Hippocampal formation (tissue), 2 donors: ENCODE data around the gene MOV10L1.
"Not testable (repeated sequence)": the region's sequence is repeated elsewhere in the genome, so short reads cannot be mapped to it uniquely, and the experiment has no call there.

Experiments used
- DNase-seq, 2 donors: peaks; one replicate each; lab custom pipeline; 2025; lab: John Stamatoyannopoulos, UW

MOV10L1 gene

DNA sequence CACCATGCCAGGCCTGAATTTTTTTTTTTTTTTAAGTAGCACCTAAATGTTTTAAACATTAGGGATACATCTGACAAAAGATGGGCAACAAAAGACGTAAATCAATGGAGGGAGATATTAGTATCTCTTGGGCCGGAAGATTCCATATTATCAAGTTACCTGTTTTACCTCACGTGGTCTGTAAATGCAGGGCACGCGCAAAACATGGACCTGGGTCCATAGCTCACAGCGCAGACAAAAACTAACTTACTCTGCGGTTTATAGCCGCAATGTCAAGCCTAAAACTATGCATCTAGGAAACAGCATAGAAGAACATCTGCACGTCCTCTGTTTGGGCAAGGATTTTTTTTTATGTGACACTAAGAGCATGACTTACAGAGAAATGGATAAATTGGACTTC lies 49.2 kb downstream of the MOV10L1 start:
- no peak for DNase-seq

DNA sequence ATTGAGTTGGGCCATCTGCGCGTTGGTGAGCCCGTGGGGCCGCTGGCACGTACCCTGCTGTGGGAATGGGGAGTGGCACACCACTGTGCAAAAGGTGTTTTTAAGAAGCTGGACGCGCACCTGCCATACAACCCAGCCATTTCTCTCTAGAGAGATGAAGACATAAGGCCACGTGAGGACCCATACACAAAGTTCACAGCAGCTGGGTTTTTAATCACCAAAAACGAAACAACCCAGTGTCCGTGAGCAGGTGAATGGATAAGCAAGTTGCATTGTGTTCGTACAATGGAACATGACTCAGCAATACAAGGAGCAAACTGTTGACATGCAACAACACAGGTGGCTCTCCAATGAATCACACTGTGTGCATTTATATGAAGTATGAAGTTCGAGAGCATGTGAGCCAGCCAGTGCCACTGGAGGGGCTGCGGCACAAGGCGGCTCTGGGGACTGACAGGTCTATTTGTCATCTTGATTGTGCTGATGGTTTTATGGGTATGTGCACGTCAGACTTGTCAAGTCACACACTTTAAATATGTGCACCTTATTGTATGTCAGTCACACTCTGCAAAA lies 50.1 kb downstream of the MOV10L1 start:
- DNase-seq, result no peak

DNA sequence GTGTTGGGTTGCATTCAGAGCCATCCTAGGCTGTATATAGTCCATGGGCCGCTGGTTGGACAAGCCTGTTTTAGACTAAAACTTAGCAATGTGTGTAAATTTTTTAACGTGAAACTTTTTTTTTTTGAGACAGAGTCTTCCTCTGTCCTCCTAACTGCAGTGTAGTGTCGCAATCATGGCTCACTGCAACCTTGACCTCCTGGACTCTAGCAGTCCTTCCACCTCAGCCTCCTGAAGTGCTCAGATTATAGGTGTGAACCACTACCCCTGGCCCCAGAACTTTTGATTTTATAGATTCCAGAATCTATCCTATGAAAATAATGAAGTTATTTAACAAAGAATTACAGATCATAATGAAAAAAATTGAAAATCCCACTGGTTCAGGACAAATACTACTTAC lies 50.8 kb downstream of the MOV10L1 start:
- no peak for DNase-seq

DNA sequence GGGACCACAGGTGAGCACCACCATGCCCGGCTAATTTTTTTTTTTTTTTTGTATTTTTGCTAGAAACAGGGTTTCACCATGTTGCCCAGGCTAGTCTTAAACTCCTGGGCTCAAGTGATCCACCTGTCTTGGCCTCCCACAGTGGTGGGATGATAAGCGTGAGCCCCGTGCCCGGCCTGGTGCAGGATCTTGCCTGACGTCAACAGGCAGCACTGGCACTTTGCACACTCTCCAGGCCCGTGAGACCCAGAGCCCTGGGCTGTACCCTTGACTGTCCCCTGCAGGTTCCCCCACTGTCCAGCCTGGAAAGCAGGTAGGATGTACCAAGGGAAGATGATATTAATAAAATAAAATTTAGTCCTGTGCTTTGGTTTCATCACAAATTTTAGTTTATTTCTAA lies 51.7 kb downstream of the MOV10L1 start:
- no peak for DNase-seq

GRCh38 chr22:50141891-50142363 lies 52.1 kb downstream of the MOV10L1 start:
- no peak for DNase-seq

GRCh38 chr22:50143096-50143495 lies 53.3 kb downstream of the MOV10L1 start:
- DNase-seq, result no peak

DNA sequence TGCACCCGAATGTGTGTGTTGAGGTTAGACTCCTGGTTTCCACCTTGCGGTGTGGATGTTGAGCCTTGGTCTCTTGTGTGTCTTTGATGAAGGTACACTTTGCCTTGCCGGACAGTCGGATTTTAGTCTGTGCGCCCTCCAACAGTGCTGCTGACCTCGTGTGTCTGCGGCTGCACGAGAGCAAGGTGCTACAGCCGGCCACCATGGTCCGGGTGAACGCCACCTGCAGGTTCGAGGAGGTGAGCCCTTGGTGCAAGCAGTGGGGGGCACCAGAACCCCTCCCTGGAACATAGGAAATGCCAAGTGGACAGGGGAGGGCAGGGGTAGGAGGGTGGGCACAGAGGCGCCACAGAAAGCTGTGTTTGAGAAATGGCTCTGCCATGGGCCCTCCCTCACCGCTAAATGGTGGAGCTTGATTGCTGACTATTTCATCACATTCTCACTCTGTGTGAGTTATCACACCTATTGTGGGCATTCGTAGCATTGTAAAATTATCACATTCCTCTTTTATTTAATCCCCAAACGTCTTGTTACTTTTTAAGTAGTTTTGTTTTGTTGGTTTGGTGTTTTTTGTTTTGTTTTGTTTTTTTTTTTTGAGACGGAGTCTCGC lies 54.3 kb downstream of the MOV10L1 start:
- DNase-seq, result no peak

- no peak for DNase-seq
Observed at GRCh38 chr22:50145721-50146438, 56.1 kb downstream of the MOV10L1 start.

GRCh38 chr22:50146439-50147238 lies 56.8 kb downstream of the MOV10L1 start:
- DNase-seq, result peak; percentile 68 to 76

DNA sequence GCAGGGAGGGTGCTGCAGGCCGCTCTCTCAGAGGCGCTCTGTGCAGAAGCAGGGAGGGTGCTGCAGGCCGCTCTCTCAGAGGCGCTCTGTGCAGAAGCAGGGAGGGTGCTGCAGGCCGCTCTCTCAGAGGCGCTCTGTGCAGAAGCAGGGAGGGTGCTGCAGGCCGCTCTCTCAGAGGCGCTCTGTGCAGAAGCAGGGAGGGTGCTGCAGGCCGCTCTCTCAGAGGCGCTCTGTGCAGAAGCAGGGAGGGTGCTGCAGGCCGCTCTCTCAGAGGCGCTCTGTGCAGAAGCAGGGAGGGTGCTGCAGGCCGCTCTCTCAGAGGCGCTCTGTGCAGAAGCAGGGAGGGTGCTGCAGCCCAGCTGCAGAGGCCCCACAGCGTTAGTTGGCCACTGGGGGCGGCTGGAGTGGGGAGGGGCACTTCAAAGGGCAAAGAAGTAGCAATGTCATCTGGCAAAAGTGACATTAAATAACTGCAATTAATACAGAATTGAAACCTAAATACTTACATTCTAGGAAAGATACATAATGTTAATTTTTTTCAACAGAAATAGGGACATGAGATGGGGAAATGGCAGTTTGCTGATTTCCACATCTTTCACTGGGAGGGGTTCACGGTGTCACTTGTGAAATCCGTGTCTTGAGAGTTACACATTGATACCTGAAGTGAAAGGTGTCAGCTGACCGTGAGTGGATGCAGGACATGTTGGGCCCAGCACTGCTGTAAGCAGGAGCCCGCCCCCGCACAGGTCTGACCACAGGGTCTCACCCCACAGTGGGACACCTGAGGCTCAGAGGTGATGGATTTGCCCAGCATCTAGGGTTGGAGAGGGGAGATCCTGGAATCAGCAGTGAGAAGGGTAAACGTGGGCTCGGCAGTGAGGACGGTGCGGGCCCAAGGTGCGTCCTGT lies 57.7 kb downstream of the MOV10L1 start:
- not testable (repeated sequence) for DNase-seq

- no peak for DNase-seq
Observed at GRCh38 chr22:50148166-50148500, 58.3 kb downstream of the MOV10L1 start.

GRCh38 chr22:50148991-50149721 lies 59.4 kb downstream of the MOV10L1 start:
- DNase-seq, result no peak

- DNase-seq, result no peak
Observed at GRCh38 chr22:50150161-50151129, 60.6 kb downstream of the MOV10L1 start.

DNA sequence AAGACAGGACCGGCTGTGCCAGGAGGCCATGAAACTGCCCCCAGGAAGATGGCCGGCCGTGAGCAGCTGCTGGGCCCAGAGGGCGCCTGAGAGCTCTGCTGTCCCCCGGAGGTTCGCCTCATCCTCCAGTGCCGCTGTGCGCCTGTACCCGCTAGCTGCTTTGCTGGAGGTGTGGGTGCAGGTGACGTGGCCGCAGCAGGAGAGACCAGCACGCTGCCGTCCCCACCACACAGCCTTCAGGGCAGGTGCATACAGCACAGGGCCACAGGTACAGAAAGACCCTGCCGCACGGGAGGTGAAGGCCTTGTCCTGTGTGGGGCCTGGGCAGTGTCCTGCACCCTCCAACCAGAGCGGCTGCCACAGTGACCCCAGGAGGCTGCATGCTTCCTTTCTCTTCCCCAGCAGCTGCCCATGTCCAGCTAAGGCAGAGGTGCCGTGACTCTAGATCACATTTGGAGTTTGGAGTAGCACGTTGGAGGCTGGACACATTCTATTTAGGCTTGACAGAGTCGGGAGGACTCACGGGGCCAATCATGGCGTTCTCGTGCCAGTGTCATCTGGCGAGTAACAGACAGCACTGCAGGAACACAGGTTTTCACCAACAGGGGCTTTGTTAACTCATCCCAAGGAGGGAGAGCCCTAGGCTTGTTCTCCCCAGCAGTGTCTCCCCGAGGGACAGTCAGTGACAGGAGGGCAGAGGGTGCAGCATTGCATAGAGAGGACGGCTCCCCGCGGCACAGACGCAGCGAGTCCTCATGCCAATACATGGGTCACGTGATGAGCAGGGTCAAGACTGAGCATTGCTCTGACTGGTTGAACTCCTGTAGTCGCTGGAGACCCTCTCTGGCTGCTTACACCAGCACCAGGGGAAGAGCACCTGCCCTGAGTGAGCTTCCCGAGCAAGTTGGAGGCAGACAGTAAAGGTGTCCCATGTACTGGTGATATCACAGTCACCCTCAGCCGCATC lies 62.0 kb downstream of the MOV10L1 start:
- no peak for DNase-seq

DNA sequence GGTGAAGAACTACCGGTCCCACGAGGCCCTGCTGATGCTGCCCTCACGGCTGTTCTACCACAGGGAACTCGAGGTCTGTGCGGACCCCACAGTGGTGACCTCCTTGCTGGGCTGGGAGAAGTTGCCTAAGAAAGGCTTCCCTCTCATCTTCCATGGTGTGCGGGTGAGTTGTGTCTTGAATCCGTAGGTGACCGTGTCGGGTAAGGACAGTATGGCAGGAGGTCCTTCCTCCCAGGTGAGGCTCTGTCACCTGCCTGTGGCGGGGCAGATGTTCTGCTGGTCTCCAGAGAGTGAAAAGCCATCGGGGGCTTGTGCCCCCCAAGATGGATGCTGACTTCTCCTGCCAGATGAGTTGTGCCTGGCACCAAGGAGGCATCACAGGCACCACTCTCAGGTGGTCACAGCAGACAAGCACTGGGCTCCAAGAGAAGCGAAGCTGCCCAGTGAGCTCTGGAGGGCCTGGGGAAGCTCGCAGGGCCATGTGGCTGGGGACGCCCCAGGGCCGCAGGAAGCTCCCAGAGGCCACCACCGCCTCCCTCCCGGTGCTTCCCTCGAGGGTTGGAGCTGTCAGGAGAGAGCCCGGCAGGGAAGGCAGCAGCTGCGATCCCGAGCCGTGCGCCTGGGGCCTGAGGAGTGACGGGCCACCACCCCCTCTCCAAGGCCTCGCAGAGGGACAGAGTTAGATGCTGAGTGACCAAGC lies 63.4 kb downstream of the MOV10L1 start:
- DNase-seq, result no peak

DNA sequence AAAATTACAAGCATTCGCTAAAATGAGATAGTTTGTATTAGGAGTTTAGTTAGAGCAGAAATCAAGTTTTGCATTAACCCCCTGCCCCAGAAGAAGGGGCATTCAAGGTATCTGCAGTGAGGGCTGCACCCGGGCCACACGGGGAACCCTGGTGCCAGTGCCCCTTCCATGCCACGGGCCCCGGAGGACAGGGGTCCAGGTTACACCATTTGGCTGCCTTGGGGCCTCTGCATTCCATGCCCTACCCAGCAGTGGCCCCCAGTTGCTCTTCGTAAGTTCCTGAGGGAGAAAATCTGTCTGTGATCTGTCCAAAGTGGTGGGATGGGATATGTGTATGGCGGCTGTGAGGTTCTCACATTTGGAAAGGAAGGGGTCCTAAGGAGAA lies 63.9 kb downstream of the MOV10L1 start:
- DNase-seq, result no peak

DNA sequence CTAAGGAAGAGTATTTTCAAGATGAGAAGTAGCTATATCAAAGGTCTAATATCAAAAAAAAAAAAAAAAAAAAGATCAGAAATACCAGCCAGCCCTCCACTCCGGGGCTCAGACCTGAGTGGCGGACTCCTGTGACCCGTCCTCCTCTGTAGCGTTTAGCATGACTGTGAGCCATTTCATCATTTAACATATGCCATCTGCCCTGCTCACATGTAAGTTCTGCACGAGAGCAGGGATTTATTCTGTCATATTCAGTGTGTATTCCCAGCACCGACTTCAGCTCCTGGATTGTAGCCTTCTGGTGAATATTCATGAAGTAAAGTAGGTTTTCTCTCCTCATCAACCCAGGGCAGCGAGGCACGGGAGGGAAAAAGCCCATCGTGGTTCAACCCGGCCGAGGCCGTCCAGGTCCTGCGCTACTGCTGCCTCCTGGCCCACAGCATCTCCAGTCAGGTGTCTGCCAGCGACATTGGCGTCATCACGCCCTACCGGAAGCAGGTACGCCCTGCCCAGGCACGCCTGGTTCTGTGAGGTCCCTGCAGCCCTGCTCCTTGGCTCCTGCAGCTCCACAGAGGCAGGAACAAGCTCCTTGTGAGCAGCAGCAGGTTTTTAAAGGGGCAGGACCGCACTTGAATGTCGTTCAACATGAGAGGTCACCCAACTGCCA lies 68.0 kb downstream of the MOV10L1 start:
- DNase-seq, result no peak
